HepG2 (cell line): Measurements from ENCODE around the gene COPS6.

Source experiments
- AGO1 ChIP-seq: fragments of 200-400 bp; formaldehyde crosslinking; IDR thresholded peaks from 2 replicates; pipeline ENCODE4 v1.6.1; 2017; ENCODE audit warnings: mild to moderate bottlenecking, low read depth, low read length, moderate library complexity; ENCODE audit not compliant: poor library complexity, severe bottlenecking
- CTCF ChIP-seq: sonication (generic); formaldehyde crosslinking; IDR thresholded peaks from 2 replicates; pipeline ENCODE4 v1.5.0; 2020; ENCODE audit warnings: mild to moderate bottlenecking, missing genetic modification reagents, moderate library complexity
- EHMT2 ChIP-seq: fragments of 200-600 bp; sonication (generic); IDR thresholded peaks from 2 replicates; pipeline ENCODE4 v1.7.0; 2017; ENCODE audit warnings: antibody characterized with exemption, low read depth, low read length, borderline replicate concordance
- HNRNPK ChIP-seq: fragments of 200-400 bp; formaldehyde crosslinking; IDR thresholded peaks from 2 replicates; pipeline ENCODE4 v1.6.1; 2018; ENCODE audit warnings: low read length, low read depth, moderate library complexity, mild to moderate bottlenecking; ENCODE audit not compliant: poor library complexity, severe bottlenecking
- KLF16 ChIP-seq, 2 experiments: sonication (generic) in 1 of 2; formaldehyde crosslinking in 1 of 2; IDR thresholded peaks; 2 replicates each; pipeline versions ENCODE4 v1.6.1 to v1.8.0; 2016 to 2023; ENCODE audit warnings: missing genetic modification reagents in 2 of 2, missing compliant biosample characterization in 1 of 2
- MLX ChIP-seq: IDR thresholded peaks from 2 replicates; pipeline ENCODE4 v1.6.1; 2016
- SNRNP70 ChIP-seq: fragments of 200-400 bp; formaldehyde crosslinking; IDR thresholded peaks from 2 replicates; pipeline ENCODE4 v1.6.1; 2017; ENCODE audit warnings: mild to moderate bottlenecking, low read depth, low read length, moderate library complexity
- SRF ChIP-seq: IDR thresholded peaks from 2 replicates; pipeline ENCODE4 v1.6.1; 2011; ENCODE audit warnings: mild to moderate bottlenecking, low read depth, low read length, moderate library complexity
- TCF12 ChIP-seq, 2 experiments: fragments of 450-650 bp in 1 of 2; sonication (generic) in 1 of 2; formaldehyde crosslinking in 1 of 2; IDR thresholded peaks; 2 replicates each; pipeline versions ENCODE4 v1.6.1 to v1.8.0; 2017 to 2022; ENCODE audit warnings: antibody characterized with exemption in 1 of 2, mild to moderate bottlenecking in 1 of 2, missing genetic modification reagents in 1 of 2, moderate library complexity in 1 of 2
- ZKSCAN1 ChIP-seq: fragments of 150-350 bp; IDR thresholded peaks from 2 replicates; pipeline ENCODE4 v1.6.1; 2014; ENCODE audit warnings: low read length
- ZNF577 ChIP-seq: sonication (generic); formaldehyde crosslinking; IDR thresholded peaks from 2 replicates; pipeline ENCODE4 v1.4.0; 2020; ENCODE audit warnings: mild to moderate bottlenecking, low read depth, missing genetic modification reagents, borderline replicate concordance
- ZNF616 ChIP-seq: sonication (generic); formaldehyde crosslinking; IDR thresholded peaks from 2 replicates; pipeline ENCODE4 v1.5.0; 2020; ENCODE audit warnings: low read depth, mild to moderate bottlenecking, missing genetic modification reagents

GRCh38 chr7:100137851-100138760, 49.3 kb downstream of the COPS6 start:
- TF ChIP-seq MLX (no peak), KLF16 (CRISPR knock-in tag; IDR thresholded peaks at IDR 0.05) (no peak), AGO1 (no peak), ZKSCAN1 (no peak), TCF12 (IDR thresholded peaks at IDR 0.05) (no peak), TCF12 (CRISPR knock-in tag; IDR thresholded peaks at IDR 0.05) (no peak), EHMT2 (no peak), SNRNP70 (no peak), HNRNPK (no peak), ZNF616 (CRISPR knock-in tag) (no peak), CTCF (no peak), SRF (no peak), ZNF577 (no peak)
